IMR-90 (cell line): ENCODE measurements around the gene SNRPB2. TPM values are rescaled to one million over a fixed set of nuclear protein-coding genes. Genes with fewer than 3 reads are reported as not detected.

Source experiments
- ATAC-seq: fragments of 200-7000 bp; cut with Tn5 transposase; 2 replicates; pipeline ENCODE4 v1.9.1; 2020; ENCODE audit warnings: low read depth, mild to moderate bottlenecking, moderate library complexity
- BruUV-seq: library from RNA; stranded (reverse); fragments of 400-500 nt; replicated peaks from 2 replicates; lab custom pipeline; 2021; lab: Mats Ljungman, UMichigan
- CTCF ChIA-PET: fragments of 300-600 bp; formaldehyde crosslinking; extraction: SDS; loops from one replicate; lab custom pipeline; 2021; ENCODE audit warnings: antibody characterized with exemption; lab: Yijun Ruan, JAX
- POLR2A ChIA-PET: fragments of 300-600 bp; sonication (Branson Sonifier 250); formaldehyde crosslinking; loops from one replicate; lab custom pipeline; 2022; ENCODE audit warnings: antibody characterized with exemption; ENCODE audit not compliant: unreplicated experiment; lab: Charles Lee
- DNase-seq: peaks from one replicate; pipeline ENCODE4 v3.0.0; 2013
- H2AFZ ChIP-seq: replicated peaks from 2 replicates; pipeline ENCODE3; 2013; ENCODE audit warnings: low read length, mild to moderate bottlenecking; ENCODE audit not compliant: poor library complexity
- H2AK5ac ChIP-seq: 2 replicates; pipeline ENCODE4 v1.6.1; 2013; ENCODE audit warnings: low read depth, low read length, inconsistent platforms
- H2AK9ac ChIP-seq: replicated peaks from 2 replicates; pipeline ENCODE3; 2013; ENCODE audit warnings: mild to moderate bottlenecking, low read depth, low read length, moderate library complexity; ENCODE audit not compliant: poor library complexity
- H2BK120ac ChIP-seq: 2 replicates; pipeline ENCODE4 v1.6.1; 2013; ENCODE audit warnings: low read depth, low read length, inconsistent platforms
- H2BK15ac ChIP-seq: 3 replicates; pipeline ENCODE4 v1.6.1; 2013; ENCODE audit warnings: low read depth, low read length, inconsistent platforms
- H2BK20ac ChIP-seq: 2 replicates; pipeline ENCODE4 v1.6.1; 2013; ENCODE audit warnings: low read depth, mild to moderate bottlenecking, inconsistent platforms, low read length, moderate library complexity
- H2BK5ac ChIP-seq: 2 replicates; pipeline ENCODE4 v1.6.1; 2013; ENCODE audit warnings: mild to moderate bottlenecking, low read depth, low read length, inconsistent platforms; ENCODE audit not compliant: poor library complexity, severe bottlenecking
- H3K14ac ChIP-seq: replicated peaks from 2 replicates; pipeline ENCODE4 v1.6.1; 2013; ENCODE audit warnings: low read depth, low read length, inconsistent platforms
- H3K18ac ChIP-seq: 2 replicates; pipeline ENCODE4 v1.6.1; 2013; ENCODE audit warnings: low read depth, low read length, control low read depth
- H3K23ac ChIP-seq: 2 replicates; pipeline ENCODE4 v1.6.1; 2013; ENCODE audit warnings: low read depth, low read length, inconsistent platforms
- H3K27ac ChIP-seq: 2 replicates; pipeline ENCODE4 v1.5.1; 2013; ENCODE audit warnings: mild to moderate bottlenecking, control low read depth, low read length; ENCODE audit not compliant: insufficient read depth
- H3K27me3 ChIP-seq: 2 replicates; pipeline ENCODE4 v1.6.1; 2013; ENCODE audit warnings: low read length; ENCODE audit not compliant: control insufficient read depth, insufficient read depth
- H3K36me3 ChIP-seq: 2 replicates; pipeline ENCODE4 v1.6.1; 2013; ENCODE audit warnings: low read length, mixed read lengths; ENCODE audit not compliant: control insufficient read depth, insufficient read depth
- H3K4ac ChIP-seq: 2 replicates; pipeline ENCODE4 v1.6.1; 2013; ENCODE audit warnings: low read depth, low read length, inconsistent platforms
- H3K4me1 ChIP-seq: 2 replicates; pipeline ENCODE4 v1.6.1; 2013; ENCODE audit warnings: low read length, mixed read lengths; ENCODE audit not compliant: control insufficient read depth, insufficient read depth
- H3K4me2 ChIP-seq: 2 replicates; pipeline ENCODE4 v1.6.1; 2013; ENCODE audit warnings: low read depth, mild to moderate bottlenecking, control low read depth, low read length, moderate library complexity
- H3K4me3 ChIP-seq: 2 replicates; pipeline ENCODE4 v1.5.1; 2013; ENCODE audit warnings: low read depth, mild to moderate bottlenecking, control low read depth, low read length, moderate library complexity; ENCODE audit not compliant: insufficient read depth
- H3K56ac ChIP-seq: 2 replicates; pipeline ENCODE4 v1.6.1; 2013; ENCODE audit warnings: low read length, inconsistent platforms; ENCODE audit not compliant: insufficient read depth; ENCODE audit errors: extremely low read depth
- H3K79me1 ChIP-seq, 2 experiments: 2 replicates each; pipeline ENCODE4 v1.6.1; 2013; ENCODE audit warnings: low read length in 2 of 2, inconsistent platforms in 1 of 2, low read depth in 1 of 2
- H3K9ac ChIP-seq: 2 replicates; pipeline ENCODE4 v1.6.1; 2013; ENCODE audit warnings: low read depth, low read length, control low read depth
- H3K9me1 ChIP-seq: 2 replicates; pipeline ENCODE4 v1.6.1; 2013; ENCODE audit warnings: low read length, inconsistent platforms; ENCODE audit not compliant: insufficient read depth
- H3K9me3 ChIP-seq: 2 replicates; pipeline ENCODE4 v1.6.1; 2013; ENCODE audit warnings: low read length; ENCODE audit not compliant: control insufficient read depth, insufficient read depth
- H4K20me1 ChIP-seq: 2 replicates; pipeline ENCODE4 v1.6.1; 2013; ENCODE audit warnings: low read length, inconsistent platforms; ENCODE audit not compliant: insufficient read depth
- H4K5ac ChIP-seq: 2 replicates; pipeline ENCODE4 v1.6.1; 2013; ENCODE audit warnings: mild to moderate bottlenecking, low read depth, low read length, control low read depth
- H4K8ac ChIP-seq, 2 experiments: 2 replicates each; pipeline ENCODE4 v1.6.1; 2013; ENCODE audit warnings: low read depth in 2 of 2, low read length in 2 of 2, control low read depth in 1 of 2, inconsistent platforms in 1 of 2
- H4K91ac ChIP-seq: 2 replicates; pipeline ENCODE4 v1.6.1; 2013; ENCODE audit warnings: low read depth, low read length, inconsistent platforms; ENCODE audit not compliant: insufficient read depth
- BHLHE40 ChIP-seq: fragments of 150-350 bp; IDR thresholded peaks from 2 replicates; pipeline ENCODE4 v1.6.1; 2016; ENCODE audit warnings: mild to moderate bottlenecking, low read depth, low read length
- CEBPB ChIP-seq: IDR thresholded peaks from 2 replicates; pipeline ENCODE4 v1.6.1; 2012; ENCODE audit warnings: low read depth, low read length, improper control_type of control experiment
- CHD1 ChIP-seq: IDR thresholded peaks from 2 replicates; pipeline ENCODE4 v1.6.1; 2012; ENCODE audit warnings: low read depth, low read length, improper control_type of control experiment
- FOS ChIP-seq: fragments of 150-350 bp; IDR thresholded peaks from 2 replicates; pipeline ENCODE4 v1.6.1; 2016; ENCODE audit warnings: low read depth, low read length
- MAFK ChIP-seq: IDR thresholded peaks from 2 replicates; pipeline ENCODE4 v1.6.1; 2012; ENCODE audit warnings: low read depth, low read length, improper control_type of control experiment
- MAZ ChIP-seq: IDR thresholded peaks from 2 replicates; pipeline ENCODE4 v1.6.1; 2012; ENCODE audit warnings: low read depth, mild to moderate bottlenecking, low read length, improper control_type of control experiment, moderate library complexity, borderline replicate concordance
- MXI1 ChIP-seq: IDR thresholded peaks from 2 replicates; pipeline ENCODE4 v1.6.1; 2012; ENCODE audit warnings: low read depth, mild to moderate bottlenecking, low read length, moderate library complexity, borderline replicate concordance
- NFE2L2 ChIP-seq: fragments of 150-350 bp; IDR thresholded peaks from 2 replicates; pipeline ENCODE4 v1.6.1; 2016; ENCODE audit warnings: low read depth, mild to moderate bottlenecking, low read length
- POLR2A ChIP-seq: IDR thresholded peaks from 2 replicates; pipeline ENCODE4 v1.6.1; 2012; ENCODE audit warnings: mild to moderate bottlenecking, low read depth, low read length
- RAD21 ChIP-seq: IDR thresholded peaks from 2 replicates; pipeline ENCODE4 v1.6.1; 2012; ENCODE audit warnings: low read length, improper control_type of control experiment
- RCOR1 ChIP-seq: IDR thresholded peaks from 2 replicates; pipeline ENCODE4 v1.6.1; 2012; ENCODE audit warnings: mild to moderate bottlenecking, low read length, improper control_type of control experiment; ENCODE audit not compliant: insufficient replicate concordance
- RFX5 ChIP-seq: IDR thresholded peaks from 2 replicates; pipeline ENCODE4 v1.8.0; 2012; ENCODE audit warnings: low read depth, mild to moderate bottlenecking, low read length, moderate library complexity
- SMC3 ChIP-seq: fragments of 150-350 bp; IDR thresholded peaks from 2 replicates; pipeline ENCODE4 v1.6.1; 2016; ENCODE audit warnings: low read depth, mild to moderate bottlenecking, antibody characterized with exemption, low read length, moderate library complexity
- WGBS, 2 experiments: methylation state at CpG; one replicate each; pipeline versions ENCODE4 v1.1.5 to v1.1.7; 2013; ENCODE audit warnings: missing lambda C conversion rate in 2 of 2; ENCODE audit not compliant: insufficient read length in 1 of 2; ENCODE audit errors: extremely low coverage in 2 of 2; 5-methylcytosine and 5-hydroxymethylcytosine counted together
- dilution Hi-C: fragments of 300-500 bp; cut with HindIII; formaldehyde crosslinking; loops from one replicate; pipeline ENCODE4 v1.14.3; 2018; ENCODE audit warnings: low sequenced_read_pairs; ENCODE audit not compliant: unreplicated experiment
- in situ Hi-C: fragments of 300-500 bp; cut with MboI; formaldehyde crosslinking; loops from 3 replicates; pipeline ENCODE4 v1.14.3; 2019; ENCODE audit warnings: low sequenced_read_pairs, inconsistent platforms, mixed read lengths
- intact Hi-C: fragments of 100-400 bp; cut with micrococcal nuclease; formaldehyde crosslinking; loops from 2 replicates; pipeline ENCODE4 v1.10.0; 2022
- polyA plus RNA-seq, 3 experiments: library from polyadenylated mRNA; depleted of rRNA; stranded (reverse); fragments of >200 nt; gene quantifications; 2 replicates each; pipeline ENCODE4 v1.2.3, GENCODE V29; 2012; ENCODE audit warnings: low replicate concordance in 1 of 3
- total RNA-seq: library from RNA; depleted of rRNA; stranded (reverse); fragments of >200 nt; gene quantifications from 2 replicates; pipeline ENCODE4 v1.2.3, GENCODE V29; 2012
- TF ChIP-seq, protein P1 (sequence below): conservative IDR thresholded peaks from 2 replicates; pipeline ENCODE4 v1.5.1; 2012; ENCODE audit warnings: mild to moderate bottlenecking, low read depth, low read length, improper control_type of control experiment
- TF ChIP-seq, protein P2 (sequence below): fragments of 150-350 bp; IDR thresholded peaks from 2 replicates; pipeline ENCODE4 v1.6.1; 2017; ENCODE audit warnings: mild to moderate bottlenecking, antibody characterized with exemption, low read length, low read depth
- TF ChIP-seq, protein P3 (sequence below): fragments of 150-350 bp; IDR thresholded peaks from 2 replicates; pipeline ENCODE4 v1.6.1; 2016; ENCODE audit warnings: low read depth, mild to moderate bottlenecking, low read length, moderate library complexity, borderline replicate concordance

Gene SNRPB2
- total and polyA plus RNA-seq, 2 of the 4 experiments (the other 2 are of a cell fraction) = 27.1 to 65.6 TPM

DNA sequence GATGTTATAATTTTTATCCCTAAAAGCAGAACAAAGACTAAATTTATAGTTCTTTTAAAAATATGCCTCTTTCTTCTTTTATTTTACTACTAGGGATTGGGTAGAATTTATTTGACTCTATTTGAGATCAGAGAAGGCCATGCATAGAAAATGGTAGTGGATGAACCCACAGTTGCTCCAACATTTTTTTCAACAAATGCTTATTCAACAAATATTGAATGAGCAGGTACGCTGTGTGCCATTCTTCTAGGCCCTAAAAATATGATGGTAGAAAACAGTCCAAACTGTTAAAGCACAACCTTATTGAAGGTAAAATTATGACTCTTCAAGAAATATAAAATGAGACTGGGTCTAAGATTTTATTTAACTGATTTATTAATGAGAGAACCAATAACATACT, 48.3 kb downstream of the SNRPB2 start:
- Histone ChIP-seq H2AFZ (no peak overlapping the region), H3K18ac (no peak overlapping the region), H3K36me3 (no peaks in the 10 kb centered on the region), H2AK9ac (no peak overlapping the region), H3K14ac (no peak overlapping the region), H3K27me3 (no peaks in the 10 kb centered on the region; the same call in 1 of the 2 replicates), H2BK5ac (no peak overlapping the region), H3K4me1 (no peaks in the 10 kb centered on the region), H4K20me1 (no peaks in the 10 kb centered on the region), H3K4ac (no peak overlapping the region), H3K9ac (no peak overlapping the region), H2AK5ac (no peak overlapping the region), H3K27ac (no peak overlapping the region), H3K79me1 (no peaks in the 10 kb centered on the region), H3K9me1 (no peaks in the 10 kb centered on the region), H3K56ac (no peak overlapping the region), H2BK120ac (no peak overlapping the region), H2BK20ac (no peak overlapping the region), H3K23ac (no peak overlapping the region), H3K4me2 (no peak overlapping the region), H2BK15ac (no peak overlapping the region), H3K4me3 (no peak overlapping the region), H3K9me3 (no peaks in the 10 kb centered on the region), H4K91ac (no peak overlapping the region), H4K5ac (no peak overlapping the region), H4K8ac (no peak overlapping the region)
- CTCF ChIA-PET = interaction anchor here (0.7 kb wide), 1 partner anchor 1166 kb away, joined by 3 read pairs; no protein-coding TSS in a partner anchor
- TF ChIP-seq RAD21 (no peak), RFX5 (no peak), CHD1 (no peak), RCOR1 (no peak), BHLHE40 (no peak), CEBPB (no peak), MAFK (no peak), MXI1 (no peak), POLR2A (no peak), MAZ (no peak), NFE2L2 (no peak), FOS (no peak), SMC3 (no peak)
- TF ChIP-seq, protein P1, sequence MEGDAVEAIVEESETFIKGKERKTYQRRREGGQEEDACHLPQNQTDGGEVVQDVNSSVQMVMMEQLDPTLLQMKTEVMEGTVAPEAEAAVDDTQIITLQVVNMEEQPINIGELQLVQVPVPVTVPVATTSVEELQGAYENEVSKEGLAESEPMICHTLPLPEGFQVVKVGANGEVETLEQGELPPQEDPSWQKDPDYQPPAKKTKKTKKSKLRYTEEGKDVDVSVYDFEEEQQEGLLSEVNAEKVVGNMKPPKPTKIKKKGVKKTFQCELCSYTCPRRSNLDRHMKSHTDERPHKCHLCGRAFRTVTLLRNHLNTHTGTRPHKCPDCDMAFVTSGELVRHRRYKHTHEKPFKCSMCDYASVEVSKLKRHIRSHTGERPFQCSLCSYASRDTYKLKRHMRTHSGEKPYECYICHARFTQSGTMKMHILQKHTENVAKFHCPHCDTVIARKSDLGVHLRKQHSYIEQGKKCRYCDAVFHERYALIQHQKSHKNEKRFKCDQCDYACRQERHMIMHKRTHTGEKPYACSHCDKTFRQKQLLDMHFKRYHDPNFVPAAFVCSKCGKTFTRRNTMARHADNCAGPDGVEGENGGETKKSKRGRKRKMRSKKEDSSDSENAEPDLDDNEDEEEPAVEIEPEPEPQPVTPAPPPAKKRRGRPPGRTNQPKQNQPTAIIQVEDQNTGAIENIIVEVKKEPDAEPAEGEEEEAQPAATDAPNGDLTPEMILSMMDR = no peak
- TF ChIP-seq, protein P2, sequence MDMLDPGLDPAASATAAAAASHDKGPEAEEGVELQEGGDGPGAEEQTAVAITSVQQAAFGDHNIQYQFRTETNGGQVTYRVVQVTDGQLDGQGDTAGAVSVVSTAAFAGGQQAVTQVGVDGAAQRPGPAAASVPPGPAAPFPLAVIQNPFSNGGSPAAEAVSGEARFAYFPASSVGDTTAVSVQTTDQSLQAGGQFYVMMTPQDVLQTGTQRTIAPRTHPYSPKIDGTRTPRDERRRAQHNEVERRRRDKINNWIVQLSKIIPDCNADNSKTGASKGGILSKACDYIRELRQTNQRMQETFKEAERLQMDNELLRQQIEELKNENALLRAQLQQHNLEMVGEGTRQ = no peak
- TF ChIP-seq, protein P3, sequence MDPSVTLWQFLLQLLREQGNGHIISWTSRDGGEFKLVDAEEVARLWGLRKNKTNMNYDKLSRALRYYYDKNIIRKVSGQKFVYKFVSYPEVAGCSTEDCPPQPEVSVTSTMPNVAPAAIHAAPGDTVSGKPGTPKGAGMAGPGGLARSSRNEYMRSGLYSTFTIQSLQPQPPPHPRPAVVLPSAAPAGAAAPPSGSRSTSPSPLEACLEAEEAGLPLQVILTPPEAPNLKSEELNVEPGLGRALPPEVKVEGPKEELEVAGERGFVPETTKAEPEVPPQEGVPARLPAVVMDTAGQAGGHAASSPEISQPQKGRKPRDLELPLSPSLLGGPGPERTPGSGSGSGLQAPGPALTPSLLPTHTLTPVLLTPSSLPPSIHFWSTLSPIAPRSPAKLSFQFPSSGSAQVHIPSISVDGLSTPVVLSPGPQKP = no peak
- dilution Hi-C loops = no loop called here
- no peak for DNase-seq
- POLR2A ChIA-PET = no interaction called here
- no TSS peak for BruUV-seq
- intact Hi-C loops = no loop called here
- no peak for ATAC-seq
- in situ Hi-C loops = no loop called here
- WGBS, 2 experiments = no CpG with 5 or more reads among the region's 1 CpG
